Fibroblast of the aortic adventitia (primary cell): ENCODE data around the gene SDK2. TPM values are rescaled to one million over a fixed set of nuclear protein-coding genes. Genes with fewer than 3 reads are reported as not detected.

Experiments
- DNase-seq: peaks from one replicate; pipeline ENCODE4 v3.0.0-alpha.2; 2010; ENCODE audit warnings: low read depth
- H3K4me3 ChIP-seq: 2 replicates; pipeline ENCODE4 v1.5.1; 2011; ENCODE audit warnings: low read depth, mild to moderate bottlenecking, control low read depth, low read length, moderate library complexity
- total RNA-seq: library from RNA; depleted of rRNA; stranded (reverse); fragments of >200 nt; gene quantifications from 2 replicates; pipeline ENCODE4 v1.2.3, GENCODE V29; 2012; ENCODE audit warnings: low replicate concordance
- TF ChIP-seq, protein P1 (sequence below): IDR thresholded peaks from 2 replicates; pipeline ENCODE4 v1.5.1; 2011; ENCODE audit warnings: mild to moderate bottlenecking, low read length, control low read depth, inconsistent platforms; ENCODE audit not compliant: insufficient read depth

The SDK2 gene
- total RNA-seq, 1 donor = not detected

GRCh38 chr17:73669771-73670170 is 25.5 kb upstream of the SDK2 start:
- DNase-seq = no peak
- TF ChIP-seq, protein P1, sequence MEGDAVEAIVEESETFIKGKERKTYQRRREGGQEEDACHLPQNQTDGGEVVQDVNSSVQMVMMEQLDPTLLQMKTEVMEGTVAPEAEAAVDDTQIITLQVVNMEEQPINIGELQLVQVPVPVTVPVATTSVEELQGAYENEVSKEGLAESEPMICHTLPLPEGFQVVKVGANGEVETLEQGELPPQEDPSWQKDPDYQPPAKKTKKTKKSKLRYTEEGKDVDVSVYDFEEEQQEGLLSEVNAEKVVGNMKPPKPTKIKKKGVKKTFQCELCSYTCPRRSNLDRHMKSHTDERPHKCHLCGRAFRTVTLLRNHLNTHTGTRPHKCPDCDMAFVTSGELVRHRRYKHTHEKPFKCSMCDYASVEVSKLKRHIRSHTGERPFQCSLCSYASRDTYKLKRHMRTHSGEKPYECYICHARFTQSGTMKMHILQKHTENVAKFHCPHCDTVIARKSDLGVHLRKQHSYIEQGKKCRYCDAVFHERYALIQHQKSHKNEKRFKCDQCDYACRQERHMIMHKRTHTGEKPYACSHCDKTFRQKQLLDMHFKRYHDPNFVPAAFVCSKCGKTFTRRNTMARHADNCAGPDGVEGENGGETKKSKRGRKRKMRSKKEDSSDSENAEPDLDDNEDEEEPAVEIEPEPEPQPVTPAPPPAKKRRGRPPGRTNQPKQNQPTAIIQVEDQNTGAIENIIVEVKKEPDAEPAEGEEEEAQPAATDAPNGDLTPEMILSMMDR = no peak
- H3K4me3 ChIP-seq = no peak overlapping the region

DNA sequence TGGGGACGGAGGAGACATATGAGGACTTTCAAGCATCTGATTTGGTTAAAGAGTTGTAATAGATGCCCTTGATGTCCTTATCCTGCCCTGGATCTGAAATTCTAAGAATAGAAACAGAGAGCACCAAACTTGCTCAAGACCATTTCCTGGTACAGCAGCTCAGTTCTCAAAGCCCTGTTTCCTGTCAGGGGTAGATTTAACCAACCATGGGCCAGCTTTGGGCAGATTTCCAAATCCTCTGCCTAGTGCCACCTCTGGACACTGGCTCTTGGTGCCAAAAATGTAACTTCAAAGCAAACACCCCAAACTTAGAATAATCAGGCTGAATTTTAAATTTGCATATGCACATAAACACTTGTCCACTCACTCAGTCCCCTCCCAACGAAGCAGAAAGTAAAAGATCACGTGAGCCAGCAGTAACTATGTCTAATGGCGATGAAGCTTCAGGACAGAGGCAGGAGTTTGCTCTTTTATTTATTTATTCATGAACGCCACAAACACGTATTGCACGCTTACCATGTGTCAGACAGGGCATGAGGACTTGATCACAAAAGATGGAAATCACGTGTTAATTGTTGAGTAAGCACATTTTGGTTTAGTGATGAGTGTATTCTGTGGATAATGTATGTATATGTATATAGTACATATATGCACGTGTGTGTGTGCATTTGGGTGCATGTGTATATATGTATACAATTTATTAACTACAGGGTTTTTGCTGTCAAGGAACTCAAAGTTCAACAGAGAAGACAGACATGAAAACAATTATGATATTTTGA is 23.1 kb upstream of the SDK2 start:
- TF ChIP-seq, protein P1 = no peak
- no peak for DNase-seq
- H3K4me3 ChIP-seq = no peak overlapping the region

GRCh38 chr17:73663614-73664013 is 19.4 kb upstream of the SDK2 start:
- DNase-seq = no peak
- H3K4me3 ChIP-seq = no peak overlapping the region
- TF ChIP-seq, protein P1 = no peak

- no peak for DNase-seq
- TF ChIP-seq, protein P1 = no peak
- no peak overlapping the region for H3K4me3 ChIP-seq
These were observed 16.1 kb upstream of the SDK2 start for GRCh38 chr17:73660366-73660765.

DNA sequence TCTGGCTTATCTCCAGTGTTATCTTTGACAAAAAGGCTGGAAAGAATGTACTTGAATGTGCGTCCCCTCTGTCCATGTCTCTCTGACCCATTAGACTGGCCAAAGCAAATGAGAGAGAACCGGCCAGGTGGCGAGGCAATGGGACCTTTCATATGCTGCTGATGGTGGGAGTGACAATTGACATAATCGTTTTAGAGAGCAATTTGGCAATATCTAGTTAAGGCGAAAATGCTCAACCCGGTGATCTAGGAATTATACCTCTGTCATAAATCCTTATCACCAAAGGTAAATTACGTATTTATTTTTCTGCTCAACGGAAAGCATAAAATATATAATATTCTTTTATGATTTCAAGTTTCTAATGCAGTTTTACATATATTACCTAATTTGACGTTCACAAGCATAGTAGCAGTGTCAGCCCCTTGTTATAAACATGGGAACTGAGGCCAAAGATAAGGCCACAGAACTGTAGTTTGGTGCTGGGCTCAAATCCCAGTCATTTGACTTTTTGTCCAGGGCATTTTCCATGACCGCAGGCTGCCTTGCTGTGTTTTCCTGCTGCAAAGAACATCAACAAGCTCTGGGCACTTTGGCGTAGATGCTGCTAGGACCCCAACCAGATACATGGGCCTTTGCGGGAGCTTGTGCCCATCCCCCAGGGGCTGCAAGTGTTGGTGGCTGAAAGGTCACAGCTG is 14.7 kb upstream of the SDK2 start:
- TF ChIP-seq, protein P1 = no peak
- no peak overlapping the region for H3K4me3 ChIP-seq
- DNase-seq = no peak

DNA sequence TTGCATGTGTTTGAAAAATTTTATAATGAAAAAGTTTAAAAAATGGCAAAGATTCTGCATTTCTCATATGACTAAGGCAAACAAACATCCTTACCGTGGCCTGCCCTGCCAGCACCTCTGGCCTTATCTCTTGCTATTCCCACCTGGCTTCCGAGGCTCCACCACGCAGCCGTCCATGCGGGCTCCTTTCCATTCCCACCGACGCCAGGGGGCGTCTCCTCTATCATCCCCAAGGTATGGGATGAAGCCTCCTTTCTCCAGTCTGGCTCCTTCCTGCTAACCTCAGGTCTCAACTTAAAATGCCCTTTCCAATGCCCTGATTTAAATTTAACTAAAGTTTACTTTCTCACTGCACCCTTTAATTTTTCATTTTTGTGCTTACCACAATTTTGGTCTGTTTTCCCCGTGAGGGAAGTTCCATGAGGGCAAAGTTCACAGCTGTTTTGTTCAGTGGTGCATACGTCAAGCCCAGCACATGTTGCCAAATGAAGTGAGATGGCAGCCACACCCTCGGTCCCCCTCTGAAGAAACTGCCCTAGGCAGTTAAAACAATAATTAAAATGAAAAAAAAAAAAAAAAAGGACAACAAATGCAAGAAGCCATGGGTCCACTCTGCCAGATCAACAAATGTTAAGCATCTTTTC is 13.3 kb upstream of the SDK2 start:
- TF ChIP-seq, protein P1 = peak; percentile 26
- no peak overlapping the region for H3K4me3 ChIP-seq
- DNase-seq = no peak
